Amniotic stem cell (primary cell): ENCODE data around the gene NXPE3.
A peak's percentile ranks its signal among the peaks of the same experiment; 100 is the strongest.
"Not testable (repeated sequence)": the region's sequence is repeated elsewhere in the genome, so short reads cannot be mapped to it uniquely, and the experiment has no call there.

Experiments used
- DNase-seq: peaks from one replicate; lab custom pipeline; 2025; lab: John Stamatoyannopoulos, UW

Gene NXPE3

GRCh38 chr3:101851850-101852714 is 73.1 kb downstream of the NXPE3 start:
- DNase-seq = no peak

GRCh38 chr3:101852983-101853840 is 74.2 kb downstream of the NXPE3 start:
- DNase-seq = no peak

GRCh38 chr3:101853982-101854381 is 75.0 kb downstream of the NXPE3 start:
- DNase-seq = no peak

DNA sequence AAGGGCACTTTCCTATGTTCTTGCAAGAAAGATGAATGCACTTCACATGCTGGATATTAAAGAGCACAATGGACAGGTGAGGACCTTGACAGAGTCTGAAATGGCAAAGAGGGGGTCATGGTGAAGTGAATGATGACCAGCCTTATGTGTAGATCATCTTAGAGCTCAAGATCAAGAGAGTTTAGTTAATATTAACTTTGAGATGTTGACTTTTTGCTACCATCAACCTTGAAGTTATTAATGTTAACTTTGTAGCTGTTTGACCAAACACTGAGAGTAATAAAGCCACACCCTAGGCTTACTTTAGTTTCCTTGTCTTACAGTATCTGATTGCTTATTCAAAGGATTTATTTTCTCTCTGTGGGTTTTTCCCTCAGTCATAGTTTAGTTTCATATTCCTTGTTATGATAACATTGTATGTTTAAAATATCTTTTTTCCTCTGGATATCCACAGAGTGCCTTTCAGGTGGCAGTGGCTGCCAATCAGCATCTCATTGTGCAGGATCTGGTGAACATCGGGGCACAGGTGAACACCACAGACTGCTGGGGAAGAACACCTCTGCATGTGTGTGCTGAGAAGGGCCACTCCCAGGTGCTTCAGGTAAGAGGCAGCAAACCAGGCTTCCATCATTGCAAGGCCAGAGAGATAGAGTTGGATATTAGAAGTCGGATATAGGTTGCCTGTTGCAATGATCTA is 75.7 kb downstream of the NXPE3 start:
- no peak for DNase-seq

GRCh38 chr3:101857301-101857741 is 78.3 kb downstream of the NXPE3 start:
- DNase-seq = no peak

DNA sequence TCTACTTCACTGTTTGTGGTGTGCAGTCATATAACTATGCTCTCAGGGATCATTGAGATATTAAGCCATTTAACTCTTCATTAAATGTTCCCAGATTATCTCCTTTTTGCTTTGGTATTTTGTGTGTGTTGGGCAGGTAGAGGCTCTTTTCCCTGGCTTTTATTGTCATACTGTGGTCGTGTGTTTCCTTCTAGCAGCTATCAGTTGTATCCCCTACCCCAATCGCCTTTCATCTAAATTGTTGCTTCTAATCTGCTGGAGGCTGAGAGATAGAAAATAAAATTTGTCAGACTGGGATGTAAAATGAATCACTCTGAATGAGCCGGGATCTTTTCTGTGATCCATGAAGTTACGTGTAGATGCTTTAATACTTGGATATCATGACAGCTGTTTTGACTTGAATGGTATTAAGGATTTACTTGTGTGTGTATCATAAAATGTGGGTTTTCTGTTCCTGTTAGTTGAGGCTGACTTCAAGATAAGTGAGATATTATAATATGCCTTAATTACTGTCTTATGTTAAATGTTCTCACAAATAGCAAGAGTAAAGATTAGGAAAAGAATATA is 79.5 kb downstream of the NXPE3 start:
- DNase-seq = no peak

GRCh38 chr3:101859882-101860448 is 81.0 kb downstream of the NXPE3 start:
- no peak for DNase-seq

- no peak for DNase-seq
These were observed 82.3 kb downstream of the NXPE3 start for GRCh38 chr3:101861212-101861788.

GRCh38 chr3:101861789-101862415 is 82.9 kb downstream of the NXPE3 start:
- DNase-seq = no peak

GRCh38 chr3:101862416-101863165 is 83.6 kb downstream of the NXPE3 start:
- DNase-seq = no peak

- DNase-seq = not testable (repeated sequence)
These were observed 85.9 kb downstream of the NXPE3 start for GRCh38 chr3:101864926-101865325.

GRCh38 chr3:101865751-101866509 is 86.9 kb downstream of the NXPE3 start:
- DNase-seq = no peak

- no peak for DNase-seq
These were observed 88.5 kb downstream of the NXPE3 start for GRCh38 chr3:101867511-101867910.

GRCh38 chr3:101867996-101868395 is 89.0 kb downstream of the NXPE3 start:
- no peak for DNase-seq

GRCh38 chr3:101868534-101869464 is 89.8 kb downstream of the NXPE3 start:
- no peak for DNase-seq

- no peak for DNase-seq
These were observed 91.1 kb downstream of the NXPE3 start for GRCh38 chr3:101870138-101870537.

- peak; percentile 22 for DNase-seq
These were observed 94.6 kb downstream of the NXPE3 start for GRCh38 chr3:101873619-101874018.

- DNase-seq = no peak
These were observed 97.1 kb downstream of the NXPE3 start for GRCh38 chr3:101876142-101876541.
